SK-N-SH (cell line): ENCODE data around the gene EVL. TPM values are rescaled to one million over a fixed set of nuclear protein-coding genes. Genes with fewer than 3 reads are reported as not detected.

Source experiments
- CTCF ChIA-PET: fragments of 300-600, 350-600 bp; formaldehyde crosslinking; extraction: SDS; loops from one replicate; lab custom pipeline; 2021; lab: Yijun Ruan, JAX
- POLR2A ChIA-PET: fragments of 350-600 bp; sonication (Branson Sonifier 250); formaldehyde crosslinking; extraction: SDS; loops from one replicate; lab custom pipeline; 2020; ENCODE audit warnings: antibody characterized with exemption, inconsistent platforms; lab: Yijun Ruan, JAX
- DNase-seq: peaks from one replicate; pipeline ENCODE4 v3.0.0; 2012
- H2AFZ ChIP-seq: fragments of 200-600 bp; sonication (generic); 2 replicates; pipeline ENCODE4 v1.8.1; 2016; ENCODE audit warnings: antibody characterized with exemption, mild to moderate bottlenecking, low read depth
- H3F3A ChIP-seq: fragments of 200-600 bp; sonication (generic); replicated peaks from 2 replicates; pipeline ENCODE3; 2016; ENCODE audit warnings: antibody characterized with exemption, mild to moderate bottlenecking; ENCODE audit not compliant: insufficient read depth
- H3K27ac ChIP-seq, 2 experiments: fragments of 200-500 bp in 1 of 2; fragments of 200-600 bp in 1 of 2; sonication (Bioruptor generic) in 1 of 2; sonication (generic), shearing (Covaris generic) in 1 of 2; 2 replicates each; pipeline versions ENCODE4 v1.5.1 to v1.6.1; 2014 to 2016; ENCODE audit warnings: low read depth in 2 of 2, inconsistent platforms in 1 of 2, low read length in 1 of 2, mild to moderate bottlenecking in 1 of 2, mixed read lengths in 1 of 2
- H3K27me3 ChIP-seq: fragments of 200-600 bp; sonication (generic), shearing (Covaris generic); 2 replicates; pipeline ENCODE4 v1.6.1; 2016; ENCODE audit warnings: mixed run types; ENCODE audit not compliant: insufficient read depth
- H3K36me3 ChIP-seq, 2 experiments: fragments of 200-500 bp in 1 of 2; fragments of 200-600 bp in 1 of 2; sonication (Bioruptor generic) in 1 of 2; sonication (generic) in 1 of 2; replicated peaks in 1 of 2; 2 replicates each; pipeline versions ENCODE3 to v1.5.1; 2014 to 2016; ENCODE audit warnings: low read length in 1 of 2, mild to moderate bottlenecking in 1 of 2; ENCODE audit not compliant: insufficient read depth in 2 of 2, control insufficient read depth in 1 of 2
- H3K4me1 ChIP-seq, 2 experiments: fragments of 200-500 bp in 1 of 2; fragments of 200-600 bp in 1 of 2; sonication (Bioruptor generic) in 1 of 2; sonication (generic), shearing (Covaris generic) in 1 of 2; 2 replicates each; pipeline versions ENCODE4 v1.5.1 to v1.6.1; 2014 to 2016; ENCODE audit warnings: low read depth in 1 of 2, low read length in 1 of 2, mixed run types in 1 of 2; ENCODE audit not compliant: insufficient read depth in 2 of 2, control insufficient read depth in 1 of 2
- H3K4me2 ChIP-seq: fragments of 200-600 bp; sonication (generic), shearing (Covaris generic); 2 replicates; pipeline ENCODE4 v1.6.1; 2017; ENCODE audit warnings: mixed run types
- H3K4me3 ChIP-seq, 2 experiments: fragments of 200-500 bp in 1 of 2; fragments of 200-600 bp in 1 of 2; sonication (Bioruptor generic) in 1 of 2; sonication (generic), shearing (Covaris generic) in 1 of 2; 2 replicates each; pipeline versions ENCODE4 v1.5.1 to v1.8.1; 2014 to 2016; ENCODE audit warnings: low read depth in 2 of 2, inconsistent platforms in 1 of 2, low read length in 1 of 2, mild to moderate bottlenecking in 1 of 2, mixed read lengths in 1 of 2, moderate library complexity in 1 of 2
- H3K79me2 ChIP-seq: fragments of 200-600 bp; sonication (generic); 2 replicates; pipeline ENCODE4 v1.8.1; 2017; ENCODE audit warnings: mild to moderate bottlenecking; ENCODE audit not compliant: insufficient read depth
- H3K9ac ChIP-seq: fragments of 200-600 bp; sonication (generic); 2 replicates; pipeline ENCODE4 v1.6.1; 2017; ENCODE audit warnings: mixed run types
- H3K9me2 ChIP-seq: fragments of 200-600 bp; sonication (generic); 2 replicates; pipeline ENCODE4 v1.6.1; 2017; ENCODE audit warnings: mixed run types
- H3K9me3 ChIP-seq: fragments of 200-600 bp; sonication (generic); 2 replicates; pipeline ENCODE4 v1.6.1; 2017; ENCODE audit warnings: mixed run types, mild to moderate bottlenecking, moderate library complexity
- H4K20me1 ChIP-seq: fragments of 200-600 bp; sonication (generic); 2 replicates; pipeline ENCODE4 v1.6.1; 2017; ENCODE audit warnings: mild to moderate bottlenecking, mixed run types; ENCODE audit not compliant: insufficient read depth
- CHD2 ChIP-seq: fragments of 150-350 bp; IDR thresholded peaks from 2 replicates; pipeline ENCODE4 v1.6.1; 2018; ENCODE audit warnings: low read length; ENCODE audit not compliant: partially characterized antibody
- EP300 ChIP-seq, 2 experiments: IDR thresholded peaks; 2 replicates each; pipeline versions ENCODE4 v1.4.0 to v1.6.1; 2012; ENCODE audit warnings: borderline replicate concordance in 1 of 2, low read depth in 1 of 2, low read length in 1 of 2
- EZH2phosphoT487 ChIP-seq: fragments of 200-600 bp; sonication (generic); IDR thresholded peaks from 2 replicates; pipeline ENCODE4 v1.6.1; 2017; ENCODE audit warnings: low read depth, mixed run types, mild to moderate bottlenecking, antibody characterized with exemption, moderate library complexity, borderline replicate concordance
- GABPA ChIP-seq: IDR thresholded peaks from 2 replicates; pipeline ENCODE4 v1.4.0; 2012; ENCODE audit warnings: low read depth, mild to moderate bottlenecking
- JUND ChIP-seq: IDR thresholded peaks from 2 replicates; pipeline ENCODE4 v1.4.0; 2012
- MXI1 ChIP-seq: IDR thresholded peaks from 2 replicates; pipeline ENCODE4 v1.6.1; 2012; ENCODE audit warnings: mild to moderate bottlenecking, low read depth, low read length, improper control_type of control experiment
- NFIC ChIP-seq: IDR thresholded peaks from 2 replicates; pipeline ENCODE4 v1.4.0; 2012; ENCODE audit warnings: borderline replicate concordance
- RCOR1 ChIP-seq: fragments of 150-350 bp; IDR thresholded peaks from 2 replicates; pipeline ENCODE4 v1.6.1; 2017; ENCODE audit warnings: antibody characterized with exemption, low read length
- RFX5 ChIP-seq: IDR thresholded peaks from 2 replicates; pipeline ENCODE4 v1.6.1; 2012; ENCODE audit warnings: mild to moderate bottlenecking, improper control_type of control experiment, low read length
- SMC3 ChIP-seq: IDR thresholded peaks from 2 replicates; pipeline ENCODE4 v1.6.1; 2012; ENCODE audit warnings: low read depth, low read length, improper control_type of control experiment
- TAF1 ChIP-seq: IDR thresholded peaks from 2 replicates; pipeline ENCODE4 v1.6.1; 2012; ENCODE audit warnings: low read depth, mild to moderate bottlenecking, low read length, moderate library complexity, borderline replicate concordance
- TCF12 ChIP-seq: IDR thresholded peaks from 2 replicates; pipeline ENCODE4 v1.4.0; 2012
- YY1 ChIP-seq: IDR thresholded peaks from 2 replicates; pipeline ENCODE4 v1.4.0; 2012; ENCODE audit warnings: low read depth, mild to moderate bottlenecking
- WGBS: methylation state at CpG from one replicate; pipeline ENCODE4 v1.1.6; 2017; ENCODE audit warnings: low lambda C conversion rate; 5-methylcytosine and 5-hydroxymethylcytosine counted together
- polyA plus RNA-seq, 3 experiments: library from polyadenylated mRNA; depleted of rRNA; stranded (reverse); fragments of >200 nt; gene quantifications; 2 replicates each; pipeline ENCODE4 v1.2.3, GENCODE V29; 2012
- TF ChIP-seq, protein P1 (sequence below): fragments of 150-350 bp; IDR thresholded peaks from 2 replicates; pipeline ENCODE4 v1.6.1; 2017; ENCODE audit warnings: antibody characterized with exemption, low read length, low read depth, borderline replicate concordance
- TF ChIP-seq, protein P2 (sequence below): fragments of 200-600 bp; sonication (generic); IDR thresholded peaks from 2 replicates; pipeline ENCODE4 v1.6.1; 2017; ENCODE audit warnings: antibody characterized with exemption, mild to moderate bottlenecking, moderate library complexity
- TF ChIP-seq, protein P3 (sequence below): IDR thresholded peaks from 2 replicates; pipeline ENCODE4; 2012
- TF ChIP-seq, protein P4 (sequence below): fragments of 150-350 bp; IDR thresholded peaks from 2 replicates; pipeline ENCODE4 v1.6.1; 2016; ENCODE audit warnings: mild to moderate bottlenecking, low read depth, low read length
- TF ChIP-seq, protein P5 (sequence below): IDR thresholded peaks from 2 replicates; pipeline ENCODE4 v1.4.0; 2012; ENCODE audit warnings: low read depth, borderline replicate concordance
- TF ChIP-seq, protein P6 (sequence below): IDR thresholded peaks from 2 replicates; pipeline ENCODE4 v1.4.0; 2012; ENCODE audit warnings: low read depth

EVL gene
- polyA plus RNA-seq, 1 of the 3 experiments (the other 2 are of a cell fraction), result 36.5 TPM

DNA sequence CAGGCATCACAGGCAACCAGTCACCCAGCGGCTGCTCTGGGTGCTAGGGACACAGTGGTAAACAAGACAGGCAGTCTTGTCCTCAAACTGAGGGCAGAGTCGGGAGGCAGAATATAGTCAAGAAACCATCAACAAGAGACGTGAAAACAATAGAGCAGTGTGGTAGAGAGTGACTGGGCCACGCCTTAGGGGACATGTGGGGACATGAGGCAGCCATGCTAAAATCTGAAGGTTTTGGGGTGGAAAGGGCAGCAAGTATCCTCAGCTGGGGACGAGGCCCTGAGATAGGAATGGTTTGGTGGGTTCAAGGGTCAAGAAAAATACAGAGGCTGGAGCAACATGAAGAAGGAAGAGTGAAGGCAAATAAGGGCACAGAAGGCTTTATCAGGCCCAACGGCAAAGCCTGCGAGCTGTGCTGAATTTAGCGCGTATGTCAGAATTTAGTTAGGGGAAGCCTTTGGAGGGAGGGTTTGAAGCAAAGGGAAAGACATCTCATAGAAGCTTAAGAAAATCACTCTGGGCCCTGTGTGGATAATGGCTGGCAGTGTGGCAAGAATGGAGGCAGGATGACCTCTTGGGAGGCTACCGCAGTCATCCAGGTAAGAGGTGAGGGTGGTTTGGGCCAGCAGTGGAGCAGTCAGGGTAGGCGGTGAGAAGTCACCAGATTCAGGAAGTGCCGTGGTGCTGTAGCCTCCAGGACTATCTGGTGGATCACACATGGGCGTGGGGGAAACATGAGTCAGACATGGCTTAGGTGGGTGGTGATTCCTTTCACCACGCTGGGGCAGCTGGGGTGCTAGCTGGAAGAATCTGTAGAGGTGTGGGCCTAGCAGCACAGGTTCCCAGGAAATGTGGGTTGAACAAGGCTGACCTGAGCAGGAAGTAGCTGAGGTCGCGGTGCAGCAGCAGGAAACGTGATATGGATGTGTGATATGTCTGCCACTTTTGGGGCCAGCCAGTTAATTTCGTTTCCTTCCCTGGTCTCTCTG, 3.0 kb downstream of the EVL start:
- no peak overlapping the region for H2AFZ ChIP-seq
- DNase-seq, result no peak
- no peak overlapping the region for H3K4me3 ChIP-seq
- peaks cover 0 to 10% of the 10 kb centered on the region in 2 experiments; a peak in 1 of 4 replicates for H3K4me1 ChIP-seq
- H3K27me3 ChIP-seq, result no peaks in the 10 kb centered on the region
- no peaks in the 10 kb centered on the region for H3K9me2 ChIP-seq
- H3K27ac ChIP-seq, result no peak overlapping the region
- no peak for TF ChIP-seq CHD2
- 0 out of 2 replicates have a peak, but pooled peaks cover 3% of the 10 kb centered on the region for H3K79me2 ChIP-seq
- no peaks in the 10 kb centered on the region for H3K36me3 ChIP-seq
- no peaks in the 10 kb centered on the region for H3K9me3 ChIP-seq
- ChIA-PET POLR2A (no interaction called here), CTCF (interaction anchor here (0.9 to 1.4 kb wide), 3 partner anchors 9 to 121 kb away, joined by 3 to 4 read pairs (median 3); no protein-coding TSS in a partner anchor)
- WGBS, result 96% methylated on average over 16 of the region's 18 CpGs
- no peak overlapping the region for H3K4me2 ChIP-seq
- H3K9ac ChIP-seq, result no peak overlapping the region
- no peaks in the 10 kb centered on the region for H3F3A ChIP-seq
- no peaks in the 10 kb centered on the region for H4K20me1 ChIP-seq

DNA sequence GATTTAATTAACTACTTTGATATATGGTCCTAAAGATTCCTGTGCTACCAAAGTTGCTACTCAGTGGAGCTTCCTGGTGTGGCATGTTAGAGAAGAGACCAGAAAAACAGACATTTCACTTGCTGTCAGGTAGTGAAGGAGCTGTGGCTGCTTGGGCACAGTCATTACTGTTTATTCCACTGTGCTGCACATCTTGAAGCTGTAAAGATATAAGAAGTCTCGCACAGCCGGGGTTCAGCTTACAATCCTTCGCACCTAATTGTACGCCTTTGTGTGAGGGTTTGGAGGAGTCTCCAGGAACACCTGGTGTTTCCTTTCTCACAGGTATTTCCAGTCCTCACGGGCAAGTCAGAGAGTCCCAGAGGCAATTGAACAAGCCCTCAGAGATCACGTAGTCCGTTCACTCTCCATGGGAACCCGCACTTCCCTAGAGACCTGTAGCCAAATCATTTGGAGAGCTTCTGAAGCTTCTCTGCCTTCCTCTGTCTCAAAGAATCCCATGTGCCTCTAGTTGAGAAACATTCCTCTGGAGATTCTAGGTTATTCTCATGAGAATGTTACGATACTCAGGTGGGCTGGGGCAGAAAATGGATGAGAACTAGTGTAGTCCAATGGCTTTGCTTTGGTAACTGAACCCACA, 4.1 kb downstream of the EVL start:
- Histone ChIP-seq H3F3A (no peaks in the 10 kb centered on the region), H3K9me3 (no peaks in the 10 kb centered on the region), H3K27me3 (no peaks in the 10 kb centered on the region), H3K9ac (no peak overlapping the region), H4K20me1 (no peaks in the 10 kb centered on the region), H3K9me2 (no peaks in the 10 kb centered on the region), H2AFZ (no peak overlapping the region), H3K27ac (no peak overlapping the region), H3K4me1 (peaks cover 0 to 13% of the 10 kb centered on the region in 2 experiments; a peak in 1 of 4 replicates), H3K79me2 (0 out of 2 replicates have a peak, but pooled peaks cover 3% of the 10 kb centered on the region), H3K36me3 (no peaks in the 10 kb centered on the region), H3K4me2 (no peak overlapping the region), H3K4me3 (no peak overlapping the region)
- DNase-seq, result no peak
- TF ChIP-seq TAF1 (no peak), EP300 (IDR thresholded peaks at IDR 0.05; ENCODE audit: borderline replicate concordance in 1 of 2, low read depth in 1 of 2, low read length in 1 of 2) (no peak), CHD2 (no peak), GABPA (no peak), RFX5 (no peak), NFIC (no peak), EZH2phosphoT487 (no peak), YY1 (no peak), RCOR1 (no peak), JUND (no peak), MXI1 (no peak), SMC3 (no peak), TCF12 (no peak)
- TF ChIP-seq, protein P1, sequence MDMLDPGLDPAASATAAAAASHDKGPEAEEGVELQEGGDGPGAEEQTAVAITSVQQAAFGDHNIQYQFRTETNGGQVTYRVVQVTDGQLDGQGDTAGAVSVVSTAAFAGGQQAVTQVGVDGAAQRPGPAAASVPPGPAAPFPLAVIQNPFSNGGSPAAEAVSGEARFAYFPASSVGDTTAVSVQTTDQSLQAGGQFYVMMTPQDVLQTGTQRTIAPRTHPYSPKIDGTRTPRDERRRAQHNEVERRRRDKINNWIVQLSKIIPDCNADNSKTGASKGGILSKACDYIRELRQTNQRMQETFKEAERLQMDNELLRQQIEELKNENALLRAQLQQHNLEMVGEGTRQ, result no peak
- TF ChIP-seq, protein P2, sequence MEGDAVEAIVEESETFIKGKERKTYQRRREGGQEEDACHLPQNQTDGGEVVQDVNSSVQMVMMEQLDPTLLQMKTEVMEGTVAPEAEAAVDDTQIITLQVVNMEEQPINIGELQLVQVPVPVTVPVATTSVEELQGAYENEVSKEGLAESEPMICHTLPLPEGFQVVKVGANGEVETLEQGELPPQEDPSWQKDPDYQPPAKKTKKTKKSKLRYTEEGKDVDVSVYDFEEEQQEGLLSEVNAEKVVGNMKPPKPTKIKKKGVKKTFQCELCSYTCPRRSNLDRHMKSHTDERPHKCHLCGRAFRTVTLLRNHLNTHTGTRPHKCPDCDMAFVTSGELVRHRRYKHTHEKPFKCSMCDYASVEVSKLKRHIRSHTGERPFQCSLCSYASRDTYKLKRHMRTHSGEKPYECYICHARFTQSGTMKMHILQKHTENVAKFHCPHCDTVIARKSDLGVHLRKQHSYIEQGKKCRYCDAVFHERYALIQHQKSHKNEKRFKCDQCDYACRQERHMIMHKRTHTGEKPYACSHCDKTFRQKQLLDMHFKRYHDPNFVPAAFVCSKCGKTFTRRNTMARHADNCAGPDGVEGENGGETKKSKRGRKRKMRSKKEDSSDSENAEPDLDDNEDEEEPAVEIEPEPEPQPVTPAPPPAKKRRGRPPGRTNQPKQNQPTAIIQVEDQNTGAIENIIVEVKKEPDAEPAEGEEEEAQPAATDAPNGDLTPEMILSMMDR, result no peak
- TF ChIP-seq, protein P3, sequence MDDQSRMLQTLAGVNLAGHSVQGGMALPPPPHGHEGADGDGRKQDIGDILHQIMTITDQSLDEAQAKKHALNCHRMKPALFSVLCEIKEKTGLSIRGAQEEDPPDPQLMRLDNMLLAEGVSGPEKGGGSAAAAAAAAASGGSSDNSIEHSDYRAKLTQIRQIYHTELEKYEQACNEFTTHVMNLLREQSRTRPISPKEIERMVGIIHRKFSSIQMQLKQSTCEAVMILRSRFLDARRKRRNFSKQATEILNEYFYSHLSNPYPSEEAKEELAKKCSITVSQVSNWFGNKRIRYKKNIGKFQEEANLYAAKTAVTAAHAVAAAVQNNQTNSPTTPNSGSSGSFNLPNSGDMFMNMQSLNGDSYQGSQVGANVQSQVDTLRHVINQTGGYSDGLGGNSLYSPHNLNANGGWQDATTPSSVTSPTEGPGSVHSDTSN, result no peak
- TF ChIP-seq, protein P4, sequence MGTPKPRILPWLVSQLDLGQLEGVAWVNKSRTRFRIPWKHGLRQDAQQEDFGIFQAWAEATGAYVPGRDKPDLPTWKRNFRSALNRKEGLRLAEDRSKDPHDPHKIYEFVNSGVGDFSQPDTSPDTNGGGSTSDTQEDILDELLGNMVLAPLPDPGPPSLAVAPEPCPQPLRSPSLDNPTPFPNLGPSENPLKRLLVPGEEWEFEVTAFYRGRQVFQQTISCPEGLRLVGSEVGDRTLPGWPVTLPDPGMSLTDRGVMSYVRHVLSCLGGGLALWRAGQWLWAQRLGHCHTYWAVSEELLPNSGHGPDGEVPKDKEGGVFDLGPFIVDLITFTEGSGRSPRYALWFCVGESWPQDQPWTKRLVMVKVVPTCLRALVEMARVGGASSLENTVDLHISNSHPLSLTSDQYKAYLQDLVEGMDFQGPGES, result no peak
- TF ChIP-seq, protein P5, sequence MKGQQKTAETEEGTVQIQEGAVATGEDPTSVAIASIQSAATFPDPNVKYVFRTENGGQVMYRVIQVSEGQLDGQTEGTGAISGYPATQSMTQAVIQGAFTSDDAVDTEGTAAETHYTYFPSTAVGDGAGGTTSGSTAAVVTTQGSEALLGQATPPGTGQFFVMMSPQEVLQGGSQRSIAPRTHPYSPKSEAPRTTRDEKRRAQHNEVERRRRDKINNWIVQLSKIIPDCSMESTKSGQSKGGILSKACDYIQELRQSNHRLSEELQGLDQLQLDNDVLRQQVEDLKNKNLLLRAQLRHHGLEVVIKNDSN, result no peak
- TF ChIP-seq, protein P6, sequence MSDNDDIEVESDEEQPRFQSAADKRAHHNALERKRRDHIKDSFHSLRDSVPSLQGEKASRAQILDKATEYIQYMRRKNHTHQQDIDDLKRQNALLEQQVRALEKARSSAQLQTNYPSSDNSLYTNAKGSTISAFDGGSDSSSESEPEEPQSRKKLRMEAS, result no peak
- POLR2A ChIA-PET, result no interaction called here
- CTCF ChIA-PET, result interaction anchor here (0.7 to 1.4 kb wide), 2 partner anchors 39 to 45 kb away, joined by 3 to 4 read pairs; no protein-coding TSS in a partner anchor
- WGBS, result 100% methylated on average over 7 of the region's 9 CpGs
